Esophagus muscularis mucosa (tissue), 4 donors: ENCODE measurements around the gene ASMT. TPM values are rescaled to one million over a fixed set of nuclear protein-coding genes. Genes with fewer than 3 reads are reported as not detected.
"Not testable (repeated sequence)": the region's sequence is repeated elsewhere in the genome, so short reads cannot be mapped to it uniquely, and the experiment has no call there.

Experiments
- DNase-seq: peaks from one replicate; pipeline ENCODE4 v3.0.0-alpha.2; 2017; ENCODE audit errors: extremely low spot score
- H3K27ac ChIP-seq, 4 donors: fragments of 200-600 bp; sonication (generic); replicated peaks in 1 of 4; 1 replicate in 3 of 4; 2 replicates in 1 of 4; pipeline ENCODE4 v1.5.1; 2016 to 2019; ENCODE audit warnings: mild to moderate bottlenecking in 1 of 4
- H3K27me3 ChIP-seq, 4 donors: fragments of 200-600 bp; sonication (generic); one replicate each; pipeline versions ENCODE4 v1.5.1 to v1.6.0; 2016 to 2019
- H3K36me3 ChIP-seq, 4 donors: fragments of 200-600 bp; sonication (generic); one replicate each; pipeline ENCODE4 v1.5.1; 2016 to 2019
- H3K4me1 ChIP-seq, 4 donors: fragments of 200-600 bp; sonication (generic); one replicate each; pipeline ENCODE4 v1.5.1; 2016 to 2019
- H3K4me3 ChIP-seq, 4 donors: fragments of 200-600 bp; sonication (generic); 1 replicate in 2 of 4; 2 replicates in 2 of 4; pipeline ENCODE4 v1.5.1; 2016 to 2019; ENCODE audit warnings: mild to moderate bottlenecking in 4 of 4, moderate library complexity in 1 of 4
- H3K9me3 ChIP-seq, 4 donors: fragments of 200-600 bp; sonication (generic); 1 replicate in 3 of 4; 2 replicates in 1 of 4; pipeline ENCODE4 v1.5.1; 2016 to 2019
- EP300 ChIP-seq: sonication (generic); formaldehyde crosslinking; IDR thresholded peaks from one replicate; pipeline ENCODE4 v1.6.1; 2017; ENCODE audit warnings: antibody characterized with exemption
- POLR2A ChIP-seq: fragments of 450-650 bp; IDR thresholded peaks from one replicate; pipeline ENCODE4 v1.6.1; 2017; ENCODE audit warnings: antibody characterized with exemption, moderate library complexity, mild to moderate bottlenecking, low read depth
- POLR2AphosphoS5 ChIP-seq, 2 donors: sonication (generic); formaldehyde crosslinking; IDR thresholded peaks; one replicate each; pipeline ENCODE4 v1.6.1; 2017; ENCODE audit warnings: antibody characterized with exemption in 2 of 2
- WGBS: methylation state at CpG from one replicate; pipeline ENCODE4 v1.1.5; 2018; 5-methylcytosine and 5-hydroxymethylcytosine counted together
- intact Hi-C: fragments of 100-400 bp; cut with DNase I; formaldehyde crosslinking; loops from one replicate; pipeline ENCODE4 v1.15.1; 2023
- total RNA-seq, 4 donors: library from RNA; depleted of rRNA; stranded (reverse); fragments of >200 nt; gene quantifications; one replicate each; pipeline versions ENCODE4 v1.1.0 to v1.2.1, GENCODE V29; 2016
- TF ChIP-seq, protein P1 (sequence below), 3 experiments: fragments of 200-600 bp in 2 of 3; fragments of 450-650 bp in 1 of 3; sonication (generic) in 2 of 3; IDR thresholded peaks; one replicate each; pipeline ENCODE4 v1.5.1; 2017 to 2019; ENCODE audit warnings: antibody characterized with exemption in 3 of 3, mild to moderate bottlenecking in 2 of 3, moderate library complexity in 1 of 3

The ASMT gene, protein sequence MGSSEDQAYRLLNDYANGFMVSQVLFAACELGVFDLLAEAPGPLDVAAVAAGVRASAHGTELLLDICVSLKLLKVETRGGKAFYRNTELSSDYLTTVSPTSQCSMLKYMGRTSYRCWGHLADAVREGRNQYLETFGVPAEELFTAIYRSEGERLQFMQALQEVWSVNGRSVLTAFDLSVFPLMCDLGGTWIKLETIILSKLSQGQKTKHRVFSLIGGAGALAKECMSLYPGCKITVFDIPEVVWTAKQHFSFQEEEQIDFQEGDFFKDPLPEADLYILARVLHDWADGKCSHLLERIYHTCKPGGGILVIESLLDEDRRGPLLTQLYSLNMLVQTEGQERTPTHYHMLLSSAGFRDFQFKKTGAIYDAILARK
- total RNA-seq = under 1 TPM in 1 of 4 donors, not detected in 3; 0.32 TPM

- no peaks in the 10 kb centered on the region for H3K9me3 ChIP-seq
- no peaks in the 10 kb centered on the region for H3K27me3 ChIP-seq
- no peak within 1 kb of the TSS for H3K27ac ChIP-seq
- WGBS = 77% methylated on average over 17 of the region's 17 CpGs
- TF ChIP-seq EP300 = no peak
- TF ChIP-seq, protein P1, sequence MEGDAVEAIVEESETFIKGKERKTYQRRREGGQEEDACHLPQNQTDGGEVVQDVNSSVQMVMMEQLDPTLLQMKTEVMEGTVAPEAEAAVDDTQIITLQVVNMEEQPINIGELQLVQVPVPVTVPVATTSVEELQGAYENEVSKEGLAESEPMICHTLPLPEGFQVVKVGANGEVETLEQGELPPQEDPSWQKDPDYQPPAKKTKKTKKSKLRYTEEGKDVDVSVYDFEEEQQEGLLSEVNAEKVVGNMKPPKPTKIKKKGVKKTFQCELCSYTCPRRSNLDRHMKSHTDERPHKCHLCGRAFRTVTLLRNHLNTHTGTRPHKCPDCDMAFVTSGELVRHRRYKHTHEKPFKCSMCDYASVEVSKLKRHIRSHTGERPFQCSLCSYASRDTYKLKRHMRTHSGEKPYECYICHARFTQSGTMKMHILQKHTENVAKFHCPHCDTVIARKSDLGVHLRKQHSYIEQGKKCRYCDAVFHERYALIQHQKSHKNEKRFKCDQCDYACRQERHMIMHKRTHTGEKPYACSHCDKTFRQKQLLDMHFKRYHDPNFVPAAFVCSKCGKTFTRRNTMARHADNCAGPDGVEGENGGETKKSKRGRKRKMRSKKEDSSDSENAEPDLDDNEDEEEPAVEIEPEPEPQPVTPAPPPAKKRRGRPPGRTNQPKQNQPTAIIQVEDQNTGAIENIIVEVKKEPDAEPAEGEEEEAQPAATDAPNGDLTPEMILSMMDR (IDR thresholded peaks at IDR 0.05) = no peak
- TF ChIP-seq POLR2AphosphoS5 (IDR thresholded peaks at IDR 0.05) = no peak
- TF ChIP-seq POLR2A = no peak
- no peaks in the 10 kb centered on the region for H3K4me1 ChIP-seq
- no peaks in the 10 kb centered on the region for H3K36me3 ChIP-seq
- H3K4me3 ChIP-seq = no peak within 1 kb of the TSS
- no peak for DNase-seq
- intact Hi-C loops = no loop called here
Measured at GRCh38 chrX:1614927-1615326, at the start of gene ASMT. TSS of gene ASMT (plus strand) at chrX:1615059. CDS start at chrX:1615200, 141 bp downstream.

- peaks cover 0 to 12% (median 3%) of the 10 kb centered on the region in 4 donors for H3K27me3 ChIP-seq
Measured at GRCh38 chrX:1574181-1574580, 40.7 kb upstream of the ASMT start.

GRCh38 chrX:1576201-1576992 is 38.5 kb upstream of the ASMT start:
- Histone ChIP-seq H3K4me1 (no peaks in the 10 kb centered on the region), H3K4me3 (no peak overlapping the region), H3K27ac (no peak overlapping the region), H3K27me3 (peaks cover 0 to 12% (median 3%) of the 10 kb centered on the region in 4 donors), H3K9me3 (no peaks in the 10 kb centered on the region), H3K36me3 (no peaks in the 10 kb centered on the region)
- 70% methylated on average over 6 of the region's 6 CpGs for WGBS
- intact Hi-C loops = loop anchor here (5.0 kb wide), 1 partner anchor 119 kb away; no protein-coding TSS in a partner anchor
- peak; percentile 81 for DNase-seq
- no peak for TF ChIP-seq POLR2A
- TF ChIP-seq, protein P1 (IDR thresholded peaks at IDR 0.05) = no peak
- no peak for TF ChIP-seq POLR2AphosphoS5 (IDR thresholded peaks at IDR 0.05)
- TF ChIP-seq EP300 = no peak

More at GRCh38 chrX:1574181-1574580, 40.7 kb upstream of the ASMT start:
- 89% methylated on average over 19 of the region's 19 CpGs for WGBS
- H3K4me3 ChIP-seq, H3K36me3 ChIP-seq, H3K9me3 ChIP-seq, H3K27ac ChIP-seq, H3K4me1 ChIP-seq, intact Hi-C loops: not testable (repeated sequence)
- DNase-seq = peak; percentile 7

GRCh38 chrX:1577845-1578244 is 37.0 kb upstream of the ASMT start:
- Histone ChIP-seq H3K27me3 (peaks cover 0 to 6% (median 0%) of the 10 kb centered on the region in 4 donors), H3K36me3 (no peaks in the 10 kb centered on the region), H3K4me1 (no peaks in the 10 kb centered on the region), H3K27ac (no peak overlapping the region), H3K9me3 (no peaks in the 10 kb centered on the region), H3K4me3 (no peak overlapping the region)
- DNase-seq = no peak
- WGBS = 58% methylated on average over 2 of the region's 2 CpGs
- no peak for TF ChIP-seq POLR2AphosphoS5 (IDR thresholded peaks at IDR 0.05)
- no peak for TF ChIP-seq POLR2A
- TF ChIP-seq, protein P1 (IDR thresholded peaks at IDR 0.05) = no peak
- TF ChIP-seq EP300 = no peak
- intact Hi-C loops = loop anchor here (5.0 kb wide), 1 partner anchor 121 kb away; no protein-coding TSS in a partner anchor
